ENCODE measurements around the gene ZP4. TPM values are rescaled to one million over a fixed set of nuclear protein-coding genes. Genes with fewer than 3 reads are reported as not detected.

The ZP4 gene
- total and polyA plus RNA-seq, 2 of the 4 experiments (the other 2 are of a cell fraction) = not detected

DNA sequence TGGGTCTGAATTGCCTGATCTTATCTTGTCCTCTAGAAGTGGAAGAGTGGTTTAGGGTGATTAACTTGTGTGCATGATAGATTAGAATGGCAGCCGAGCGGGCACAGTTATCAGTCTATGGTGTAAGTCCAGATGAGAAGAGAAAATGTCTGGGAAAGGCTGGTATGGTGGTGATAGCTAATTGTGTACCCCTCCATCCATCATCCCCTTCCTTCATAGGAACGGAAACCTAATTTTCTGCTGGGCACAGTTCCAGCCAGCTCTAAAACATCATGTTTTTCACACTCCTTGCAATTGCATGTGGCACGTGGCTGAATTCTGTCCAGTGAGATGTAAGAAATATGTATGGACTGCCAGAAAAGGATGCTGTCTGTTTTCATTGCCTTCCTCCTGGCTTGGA, 40.9 kb upstream of the ZP4 start:
- no CpG with 5 or more reads among the region's 4 CpGs for WGBS, 2 experiments (ENCODE audit: extremely low coverage in 2 of 2, insufficient read length in 1 of 2)
- Histone ChIP-seq H2BK15ac (ENCODE audit: low read depth, low read length) (no peak overlapping the region), H3K4me1 (ENCODE audit: control insufficient read depth, insufficient read depth, low read length) (no peaks in the 10 kb centered on the region), H3K4me3 (ENCODE audit: insufficient read depth, low read depth, low read length) (no peak overlapping the region), H3K9me3 (ENCODE audit: control insufficient read depth, insufficient read depth, low read length) (peaks cover 4% of the 10 kb centered on the region; the same call in 1 of the 2 replicates), H3K4me2 (ENCODE audit: low read depth, low read length) (no peak overlapping the region), H3K23ac (ENCODE audit: low read depth, low read length) (no peak overlapping the region), H3K9ac (ENCODE audit: low read depth, low read length) (no peak overlapping the region), H2AFZ (replicated peaks; ENCODE audit: low read length, poor library complexity) (no peak overlapping the region), H3K36me3 (ENCODE audit: control insufficient read depth, insufficient read depth, low read length) (no peaks in the 10 kb centered on the region), H2AK9ac (replicated peaks; ENCODE audit: low read depth, low read length, poor library complexity) (no peak overlapping the region), H3K9me1 (ENCODE audit: insufficient read depth, low read length) (no peaks in the 10 kb centered on the region), H2BK20ac (ENCODE audit: low read depth, low read length) (no peak overlapping the region), H3K56ac (ENCODE audit: extremely low read depth, insufficient read depth, low read length) (no peak overlapping the region), H3K27me3 (ENCODE audit: control insufficient read depth, insufficient read depth, low read length) (no peaks in the 10 kb centered on the region), H3K27ac (ENCODE audit: insufficient read depth, low read length) (no peak overlapping the region), H4K8ac (ENCODE audit: low read depth in 2 of 2, low read length in 2 of 2) (no peak overlapping the region), H2BK120ac (ENCODE audit: low read depth, low read length) (no peak overlapping the region), H3K4ac (ENCODE audit: low read depth, low read length) (no peak overlapping the region), H4K20me1 (ENCODE audit: insufficient read depth, low read length) (no peaks in the 10 kb centered on the region), H3K18ac (ENCODE audit: low read depth, low read length) (no peak overlapping the region), H4K5ac (ENCODE audit: low read depth, low read length) (no peak overlapping the region), H3K79me1 (ENCODE audit: low read depth in 1 of 2, low read length in 2 of 2) (no peaks in the 10 kb centered on the region), H2BK5ac (ENCODE audit: low read depth, low read length, poor library complexity, severe bottlenecking) (no peak overlapping the region), H2AK5ac (ENCODE audit: low read depth, low read length) (no peak overlapping the region), H4K91ac (ENCODE audit: insufficient read depth, low read depth, low read length) (no peak overlapping the region), H3K14ac (replicated peaks; ENCODE audit: low read depth, low read length) (no peak overlapping the region)
- intact Hi-C loops (cut with micrococcal nuclease) = no loop called here
- no peak for ATAC-seq (ENCODE audit: low read depth)
- dilution Hi-C loops (cut with HindIII; ENCODE audit: low sequenced_read_pairs, unreplicated experiment) = no loop called here
- TF ChIP-seq FOS (IDR thresholded peaks at IDR 0.05; ENCODE audit: low read depth, low read length) (no peak), BHLHE40 (IDR thresholded peaks at IDR 0.05; ENCODE audit: low read depth, low read length) (no peak), CHD1 (IDR thresholded peaks at IDR 0.05; ENCODE audit: low read depth, low read length) (no peak), MXI1 (IDR thresholded peaks at IDR 0.05; ENCODE audit: borderline replicate concordance, low read depth, low read length) (no peak), MAFK (IDR thresholded peaks at IDR 0.05; ENCODE audit: low read depth, low read length) (no peak), RAD21 (IDR thresholded peaks at IDR 0.05; ENCODE audit: low read length) (no peak), NFE2L2 (IDR thresholded peaks at IDR 0.05; ENCODE audit: low read depth, low read length) (no peak), SMC3 (IDR thresholded peaks at IDR 0.05; ENCODE audit: low read depth, low read length) (no peak), RFX5 (IDR thresholded peaks at IDR 0.05; ENCODE audit: low read depth, low read length) (no peak), CEBPB (IDR thresholded peaks at IDR 0.05; ENCODE audit: low read depth, low read length) (no peak), POLR2A (IDR thresholded peaks at IDR 0.05; ENCODE audit: low read depth, low read length) (no peak), RCOR1 (IDR thresholded peaks at IDR 0.05; ENCODE audit: insufficient replicate concordance, low read length) (no peak)
- TF ChIP-seq, protein P1, sequence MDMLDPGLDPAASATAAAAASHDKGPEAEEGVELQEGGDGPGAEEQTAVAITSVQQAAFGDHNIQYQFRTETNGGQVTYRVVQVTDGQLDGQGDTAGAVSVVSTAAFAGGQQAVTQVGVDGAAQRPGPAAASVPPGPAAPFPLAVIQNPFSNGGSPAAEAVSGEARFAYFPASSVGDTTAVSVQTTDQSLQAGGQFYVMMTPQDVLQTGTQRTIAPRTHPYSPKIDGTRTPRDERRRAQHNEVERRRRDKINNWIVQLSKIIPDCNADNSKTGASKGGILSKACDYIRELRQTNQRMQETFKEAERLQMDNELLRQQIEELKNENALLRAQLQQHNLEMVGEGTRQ (IDR thresholded peaks at IDR 0.05; ENCODE audit: low read depth, low read length) = no peak
- TF ChIP-seq, protein P2, sequence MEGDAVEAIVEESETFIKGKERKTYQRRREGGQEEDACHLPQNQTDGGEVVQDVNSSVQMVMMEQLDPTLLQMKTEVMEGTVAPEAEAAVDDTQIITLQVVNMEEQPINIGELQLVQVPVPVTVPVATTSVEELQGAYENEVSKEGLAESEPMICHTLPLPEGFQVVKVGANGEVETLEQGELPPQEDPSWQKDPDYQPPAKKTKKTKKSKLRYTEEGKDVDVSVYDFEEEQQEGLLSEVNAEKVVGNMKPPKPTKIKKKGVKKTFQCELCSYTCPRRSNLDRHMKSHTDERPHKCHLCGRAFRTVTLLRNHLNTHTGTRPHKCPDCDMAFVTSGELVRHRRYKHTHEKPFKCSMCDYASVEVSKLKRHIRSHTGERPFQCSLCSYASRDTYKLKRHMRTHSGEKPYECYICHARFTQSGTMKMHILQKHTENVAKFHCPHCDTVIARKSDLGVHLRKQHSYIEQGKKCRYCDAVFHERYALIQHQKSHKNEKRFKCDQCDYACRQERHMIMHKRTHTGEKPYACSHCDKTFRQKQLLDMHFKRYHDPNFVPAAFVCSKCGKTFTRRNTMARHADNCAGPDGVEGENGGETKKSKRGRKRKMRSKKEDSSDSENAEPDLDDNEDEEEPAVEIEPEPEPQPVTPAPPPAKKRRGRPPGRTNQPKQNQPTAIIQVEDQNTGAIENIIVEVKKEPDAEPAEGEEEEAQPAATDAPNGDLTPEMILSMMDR (conservative IDR thresholded peaks at IDR 0.05; ENCODE audit: low read depth, low read length) = no peak
- TF ChIP-seq, protein P3, sequence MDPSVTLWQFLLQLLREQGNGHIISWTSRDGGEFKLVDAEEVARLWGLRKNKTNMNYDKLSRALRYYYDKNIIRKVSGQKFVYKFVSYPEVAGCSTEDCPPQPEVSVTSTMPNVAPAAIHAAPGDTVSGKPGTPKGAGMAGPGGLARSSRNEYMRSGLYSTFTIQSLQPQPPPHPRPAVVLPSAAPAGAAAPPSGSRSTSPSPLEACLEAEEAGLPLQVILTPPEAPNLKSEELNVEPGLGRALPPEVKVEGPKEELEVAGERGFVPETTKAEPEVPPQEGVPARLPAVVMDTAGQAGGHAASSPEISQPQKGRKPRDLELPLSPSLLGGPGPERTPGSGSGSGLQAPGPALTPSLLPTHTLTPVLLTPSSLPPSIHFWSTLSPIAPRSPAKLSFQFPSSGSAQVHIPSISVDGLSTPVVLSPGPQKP (IDR thresholded peaks at IDR 0.05; ENCODE audit: borderline replicate concordance, low read depth, low read length) = no peak
- ChIA-PET CTCF (interaction anchor here (1.0 to 1.2 kb wide), 2 partner anchors 24 to 63 kb away, joined by 3 to 4 read pairs; no protein-coding TSS in a partner anchor), POLR2A (ENCODE audit: unreplicated experiment) (no interaction called here)
- BruUV-seq (replicated peaks) = no TSS peak
- in situ Hi-C loops (cut with MboI; ENCODE audit: low sequenced_read_pairs) = no loop called here
- no peak for DNase-seq

Data from IMR-90 (cell line).